ENCODE results near the gene GJB4.
"Not testable (repeated sequence)": the region's sequence is repeated elsewhere in the genome, so short reads cannot be mapped to it uniquely, and the experiment has no call there.

Gene GJB4

GRCh38 chr1:34800214-34800613, 40.7 kb downstream of the GJB4 start:
- DNase-seq (ENCODE audit: low read depth): peak; percentile 28

DNA sequence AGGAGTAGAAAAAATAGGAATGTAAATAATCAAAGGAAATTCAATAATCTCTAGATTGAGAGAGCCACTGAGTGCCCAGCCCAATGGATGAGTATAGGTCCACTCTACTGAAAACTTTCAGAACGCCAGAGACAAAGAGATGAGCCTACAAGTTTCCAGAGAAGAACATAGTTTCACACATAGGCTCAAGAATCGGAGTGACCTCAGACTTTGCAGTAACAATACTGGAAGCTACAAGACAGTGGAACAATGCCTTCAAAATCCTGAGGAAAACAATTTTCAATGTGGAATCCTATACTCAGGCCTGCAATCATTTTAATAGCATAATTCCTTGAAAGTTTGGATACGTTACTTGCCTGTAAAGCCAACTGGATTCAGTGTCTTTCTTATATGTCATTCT, 44.2 kb downstream of the GJB4 start:
- DNase-seq (ENCODE audit: low read depth): no peak

DNA sequence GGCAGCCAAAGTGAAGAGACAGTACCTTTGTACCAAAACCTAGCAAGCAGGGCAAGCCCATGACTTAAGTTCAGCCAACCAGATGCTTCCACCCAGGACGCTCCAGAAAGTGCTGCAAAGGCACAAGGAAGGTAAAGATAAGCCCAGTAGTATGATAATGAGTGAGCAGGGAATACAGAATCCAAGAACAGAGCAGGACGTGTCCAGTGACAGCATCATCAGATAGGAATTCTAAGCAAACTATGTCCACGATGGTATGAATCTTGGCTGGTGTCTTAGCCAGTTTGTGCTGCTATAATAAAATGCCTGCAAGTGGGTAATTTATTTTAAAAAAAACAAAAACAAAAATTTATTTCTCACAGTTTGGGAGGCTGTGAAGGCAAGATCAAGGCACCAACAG, 46.9 kb downstream of the GJB4 start:
- DNase-seq (ENCODE audit: low read depth): peak; percentile 76

GRCh38 chr1:34808051-34808810, 48.7 kb downstream of the GJB4 start:
- no peak for DNase-seq (ENCODE audit: low read depth)

DNA sequence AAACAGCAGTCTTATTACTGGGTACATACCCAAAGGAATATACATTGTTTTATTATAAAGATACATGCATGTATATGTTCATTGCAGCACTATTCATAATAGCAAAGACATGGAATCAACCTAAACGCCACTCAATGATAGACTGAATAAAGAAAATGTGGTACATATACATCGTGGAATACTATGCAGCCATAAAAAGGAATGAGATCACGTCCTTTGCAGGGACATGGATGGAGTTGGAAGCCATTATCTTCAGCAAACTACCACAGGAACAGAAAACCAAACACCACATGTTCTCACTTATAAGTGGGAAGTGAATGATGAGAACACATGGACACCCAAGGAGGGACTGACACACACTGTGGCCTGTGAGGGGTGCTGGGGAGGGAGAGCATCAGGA, 51.2 kb downstream of the GJB4 start:
- not testable (repeated sequence) for DNase-seq (ENCODE audit: low read depth)
